Tibial artery (tissue), 4 donors: ENCODE measurements around the gene IL17REL.

ENCODE experiments used
- DNase-seq, 2 donors: peaks; one replicate each; pipeline ENCODE4 v3.0.0-alpha.2; 2019
- H3K27ac ChIP-seq, 2 donors: fragments of 200-600 bp; sonication (generic) in 1 of 2; 1 replicate in 1 of 2; 2 replicates in 1 of 2; pipeline ENCODE4 v1.5.1; 2018 to 2019; ENCODE audit warnings: mild to moderate bottlenecking in 1 of 2
- H3K27me3 ChIP-seq, 2 donors: fragments of 200-600 bp; sonication (generic) in 1 of 2; one replicate each; pipeline versions ENCODE4 v1.5.1 to v1.6.0; 2016 to 2019
- H3K36me3 ChIP-seq, 3 donors: fragments of 200-600 bp; sonication (generic) in 2 of 3; one replicate each; pipeline ENCODE4 v1.5.1; 2016 to 2019; ENCODE audit warnings: mild to moderate bottlenecking in 2 of 3
- H3K4me1 ChIP-seq, 4 donors: fragments of 200-600 bp; sonication (generic) in 2 of 4; 1 replicate in 3 of 4; 2 replicates in 1 of 4; pipeline ENCODE4 v1.5.1; 2016 to 2019
- H3K4me3 ChIP-seq, 2 donors: fragments of 200-600 bp; sonication (generic) in 1 of 2; 1 replicate in 1 of 2; 2 replicates in 1 of 2; pipeline ENCODE4 v1.5.1; 2018 to 2019; ENCODE audit warnings: mild to moderate bottlenecking in 2 of 2
- H3K9me3 ChIP-seq, 3 donors: fragments of 200-600 bp; sonication (generic) in 1 of 3; one replicate each; pipeline ENCODE4 v1.5.1; 2016 to 2019
- CTCF ChIP-seq, 2 experiments: fragments of 200-600 bp in 1 of 2; fragments of 450-650 bp in 1 of 2; IDR thresholded peaks; one replicate each; pipeline ENCODE4 v1.5.1; 2017 to 2019; ENCODE audit warnings: antibody characterized with exemption in 2 of 2, mild to moderate bottlenecking in 1 of 2, moderate library complexity in 1 of 2
- intact Hi-C: fragments of 100-400 bp; cut with DNase I; formaldehyde crosslinking; loops from one replicate; pipeline ENCODE4 v1.15.0; 2023; ENCODE audit warnings: low total_unique reads

IL17REL gene

GRCh38 chr22:49961601-49962011 is 51.0 kb downstream of the IL17REL start:
- peak in 1 of 2 donors; percentile 72 for DNase-seq
- intact Hi-C loops: loop anchor here (10.0 kb wide), 1 partner anchor 343 kb away; the partner anchor contains the start of gene PLXNB2
- Histone ChIP-seq H3K27me3 (no peaks in the 10 kb centered on the region), H3K36me3 (peaks cover 17 to 35% (median 35%) of the 10 kb centered on the region in 3 donors), H3K9me3 (no peaks in the 10 kb centered on the region), H3K4me3 (peak overlapping the region; percentile 81 to 85), H3K27ac (peak overlapping the region; percentile 88 to 89), H3K4me1 (peaks cover 0 to 66% (median 36%) of the 10 kb centered on the region in 4 donors)
- TF ChIP-seq CTCF (IDR thresholded peaks at IDR 0.05): no peak

GRCh38 chr22:49961005-49961600 is 51.5 kb downstream of the IL17REL start:
- H3K36me3 ChIP-seq: peaks cover 17 to 35% (median 35%) of the 10 kb centered on the region in 3 donors
- H3K4me1 ChIP-seq: peaks cover 0 to 61% (median 31%) of the 10 kb centered on the region in 4 donors
- no peak for TF ChIP-seq CTCF (IDR thresholded peaks at IDR 0.05)
- peak overlapping the region; percentile 81 to 85 for H3K4me3 ChIP-seq
- H3K9me3 ChIP-seq: no peaks in the 10 kb centered on the region
- peak in 1 of 2 donors; percentile 80 for DNase-seq
- peak overlapping the region; percentile 88 to 89 for H3K27ac ChIP-seq
- H3K27me3 ChIP-seq: no peaks in the 10 kb centered on the region
- intact Hi-C loops: loop anchor here (10.0 kb wide), 1 partner anchor 344 kb away; the partner anchor contains the start of gene PLXNB2

- no peak for TF ChIP-seq CTCF (IDR thresholded peaks at IDR 0.05)
- Histone ChIP-seq H3K4me3 (peak within 1 kb of the TSS; percentile 81 to 85), H3K27ac (peak within 1 kb of the TSS; percentile 88 to 89), H3K36me3 (peaks cover 17 to 35% (median 35%) of the 10 kb centered on the region in 3 donors), H3K9me3 (no peaks in the 10 kb centered on the region), H3K4me1 (peaks cover 0 to 58% (median 29%) of the 10 kb centered on the region in 4 donors), H3K27me3 (no peaks in the 10 kb centered on the region)
- DNase-seq: peak; percentile 93 to 97
- intact Hi-C loops: loop anchor here (10.0 kb wide), 1 partner anchor 344 kb away; the partner anchor contains the start of gene PLXNB2
These were observed 52.2 kb downstream of the IL17REL start, which contains the start of gene PIM3 for GRCh38 chr22:49960159-49961004. Gene PIM3, plus strand, starts transcription at chr22:49960772. Its CDS starts 176 bp downstream, at chr22:49960948.

- H3K36me3 ChIP-seq: peaks cover 17 to 33% (median 31%) of the 10 kb centered on the region in 3 donors
- intact Hi-C loops: loop anchor here (10.0 kb wide), 1 partner anchor 345 kb away; the partner anchor contains the start of gene PLXNB2
- no peaks in the 10 kb centered on the region for H3K27me3 ChIP-seq
- DNase-seq: peak in 1 of 2 donors; percentile 79
- peak overlapping the region; percentile 88 to 89 for H3K27ac ChIP-seq
- no peaks in the 10 kb centered on the region for H3K9me3 ChIP-seq
- TF ChIP-seq CTCF (IDR thresholded peaks at IDR 0.05): no peak
- peaks cover 0 to 62% (median 27%) of the 10 kb centered on the region in 4 donors for H3K4me1 ChIP-seq
- H3K4me3 ChIP-seq: peak overlapping the region; percentile 81 to 85
These were observed 52.8 kb downstream of the IL17REL start for GRCh38 chr22:49959782-49960158.

- DNase-seq: peak in 1 of 2 donors; percentile 74
- intact Hi-C loops: no loop called here
- H3K9me3 ChIP-seq: no peaks in the 10 kb centered on the region
- peak overlapping the region; percentile 81 to 85 for H3K4me3 ChIP-seq
- no peaks in the 10 kb centered on the region for H3K27me3 ChIP-seq
- peaks cover 16 to 26% (median 25%) of the 10 kb centered on the region in 3 donors for H3K36me3 ChIP-seq
- no peak for TF ChIP-seq CTCF (IDR thresholded peaks at IDR 0.05)
- peaks cover 0 to 62% (median 27%) of the 10 kb centered on the region in 4 donors for H3K4me1 ChIP-seq
- peak overlapping the region; percentile 88 to 89 for H3K27ac ChIP-seq
These were observed 53.4 kb downstream of the IL17REL start for GRCh38 chr22:49958931-49959781.
